Epithelial cell of esophagus (primary cell): ENCODE data around the gene RNASE8.

Experiments
- DNase-seq: peaks from one replicate; pipeline ENCODE4 v3.0.0; 2010; ENCODE audit warnings: low read depth
- H3K4me3 ChIP-seq: 2 replicates; pipeline ENCODE4 v1.5.1; 2011; ENCODE audit warnings: mild to moderate bottlenecking, low read length, control low read depth
- CTCF ChIP-seq: IDR thresholded peaks from 2 replicates; pipeline ENCODE4 v1.5.1; 2011; ENCODE audit warnings: low read depth, mild to moderate bottlenecking, low read length, control low read depth, inconsistent platforms; ENCODE audit not compliant: insufficient read depth; ENCODE audit errors: missing control alignments

RNASE8 gene

GRCh38 chr14:21083565-21084325, 26.1 kb downstream of the RNASE8 start:
- no peak overlapping the region for H3K4me3 ChIP-seq
- no peak for TF ChIP-seq CTCF
- DNase-seq: no peak

GRCh38 chr14:21084396-21084795, 26.8 kb downstream of the RNASE8 start:
- TF ChIP-seq CTCF: no peak
- no peak for DNase-seq
- H3K4me3 ChIP-seq: no peak overlapping the region

- DNase-seq: peak; percentile 74
- no peak overlapping the region for H3K4me3 ChIP-seq
- no peak for TF ChIP-seq CTCF
These were observed 27.6 kb downstream of the RNASE8 start for GRCh38 chr14:21084998-21085853.

- no peak for DNase-seq
- no peak for TF ChIP-seq CTCF
- H3K4me3 ChIP-seq: no peak overlapping the region
These were observed 29.3 kb downstream of the RNASE8 start for GRCh38 chr14:21086908-21087293.

GRCh38 chr14:21087294-21088091, 29.9 kb downstream of the RNASE8 start:
- peak; percentile 78 for DNase-seq
- no peak overlapping the region for H3K4me3 ChIP-seq
- TF ChIP-seq CTCF: no peak

GRCh38 chr14:21088687-21089086, 31.1 kb downstream of the RNASE8 start:
- TF ChIP-seq CTCF: no peak
- no peak overlapping the region for H3K4me3 ChIP-seq
- DNase-seq: no peak
